ENCODE results near the gene MDFIC2. TPM values are rescaled to one million over a fixed set of nuclear protein-coding genes. Genes with fewer than 3 reads are reported as not detected.

The MDFIC2 gene
- total RNA-seq (2022; extraction: Qiagen RNA extraction), result not detected in 5 replicates

DNA sequence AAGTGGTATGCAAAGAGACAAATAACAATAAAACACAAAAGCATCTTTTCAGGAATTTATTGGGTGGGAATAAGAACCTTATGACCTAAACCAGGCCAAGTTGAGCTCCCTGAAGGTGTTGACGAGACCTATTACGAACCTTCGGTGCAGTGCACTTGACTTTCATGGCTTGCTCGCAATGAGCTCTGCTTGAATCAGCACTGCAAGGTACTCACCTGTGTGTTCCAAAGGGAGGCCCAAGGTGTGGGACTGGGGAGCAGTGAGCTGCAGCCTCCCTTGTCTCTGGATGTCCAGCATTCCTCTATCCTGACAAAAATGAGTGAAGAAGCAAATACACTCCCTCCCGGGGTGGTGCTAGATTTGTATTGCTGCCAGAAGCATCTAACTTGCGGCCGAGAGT is at the start of gene MDFIC2:
MDFIC2 (minus strand) TSS at position 303 of the 400 bp plus-strand sequence. CDS start 665 bp downstream, outside the sequence.

